Fibroblast of skin of scalp (primary cell): ENCODE measurements around the gene SOX4.

Experiments
- DNase-seq: peaks from one replicate; pipeline ENCODE4 v3.0.0-alpha.2; 2013

SOX4 gene

GRCh38 chr6:21594416-21595281 lies 1.1 kb downstream of the SOX4 start:
- DNase-seq = peak; percentile 71

- peak; percentile 18 for DNase-seq
These were observed 2.0 kb downstream of the SOX4 start for GRCh38 chr6:21595285-21596144.

- peak; percentile 41 for DNase-seq
These were observed 2.8 kb downstream of the SOX4 start for GRCh38 chr6:21596145-21596948.

- DNase-seq = peak; percentile 62
These were observed 3.6 kb downstream of the SOX4 start for GRCh38 chr6:21596949-21597682.

GRCh38 chr6:21597801-21598673 lies 4.5 kb downstream of the SOX4 start:
- DNase-seq = peak; percentile 24

- DNase-seq = peak; percentile 62
These were observed 5.1 kb downstream of the SOX4 start for GRCh38 chr6:21598674-21599023.

GRCh38 chr6:21599051-21599696 lies 5.6 kb downstream of the SOX4 start:
- DNase-seq = no peak

GRCh38 chr6:21601339-21601923 lies 7.9 kb downstream of the SOX4 start:
- no peak for DNase-seq

GRCh38 chr6:21601932-21602390 lies 8.4 kb downstream of the SOX4 start:
- DNase-seq = no peak

- no peak for DNase-seq
These were observed 9.8 kb downstream of the SOX4 start for GRCh38 chr6:21603082-21603952.

GRCh38 chr6:21604081-21604480 lies 10.5 kb downstream of the SOX4 start:
- DNase-seq = no peak

GRCh38 chr6:21605166-21605565 lies 11.6 kb downstream of the SOX4 start:
- DNase-seq = no peak

- DNase-seq = no peak
These were observed 15.1 kb downstream of the SOX4 start for GRCh38 chr6:21608601-21609000.

GRCh38 chr6:21609881-21610329 lies 16.4 kb downstream of the SOX4 start:
- no peak for DNase-seq

- DNase-seq = no peak
These were observed 16.8 kb downstream of the SOX4 start for GRCh38 chr6:21610341-21610740.

GRCh38 chr6:21611485-21611884 lies 17.9 kb downstream of the SOX4 start:
- no peak for DNase-seq

- no peak for DNase-seq
These were observed 18.7 kb downstream of the SOX4 start for GRCh38 chr6:21612067-21612745.

GRCh38 chr6:21613809-21614208 lies 20.3 kb downstream of the SOX4 start:
- no peak for DNase-seq
